MM.1S (cell line): ENCODE measurements around the gene SETMAR.

Experiments
- EZH2phosphoT487 ChIP-seq: fragments of 300-600 bp; sonication (generic); IDR thresholded peaks from 2 replicates; pipeline ENCODE4 v1.6.1; 2018; ENCODE audit warnings: antibody characterized with exemption, low read length
- TF ChIP-seq, protein P1 (sequence below): fragments of 300-600 bp; sonication (generic); IDR thresholded peaks from 2 replicates; pipeline ENCODE4 v1.5.1; 2016; ENCODE audit warnings: antibody characterized with exemption, low read length, mixed read lengths

DNA sequence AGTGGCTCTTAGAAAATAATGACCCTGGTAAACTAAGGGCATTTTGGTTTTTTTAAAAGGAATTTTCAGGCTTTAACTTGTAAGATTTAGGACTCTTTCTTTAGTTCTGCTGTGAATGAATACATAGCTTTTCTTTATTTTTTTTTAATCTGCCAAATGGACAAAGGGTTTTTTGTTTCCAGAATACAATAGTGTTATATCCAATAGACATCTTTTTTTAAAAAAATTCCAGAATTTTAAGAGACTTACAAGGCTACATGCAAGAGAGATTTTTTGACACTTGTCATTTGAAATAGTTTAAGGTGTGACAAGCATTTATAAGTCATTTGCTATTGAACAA lies 38.1 kb downstream of the SETMAR start:
- TF ChIP-seq, protein P1, sequence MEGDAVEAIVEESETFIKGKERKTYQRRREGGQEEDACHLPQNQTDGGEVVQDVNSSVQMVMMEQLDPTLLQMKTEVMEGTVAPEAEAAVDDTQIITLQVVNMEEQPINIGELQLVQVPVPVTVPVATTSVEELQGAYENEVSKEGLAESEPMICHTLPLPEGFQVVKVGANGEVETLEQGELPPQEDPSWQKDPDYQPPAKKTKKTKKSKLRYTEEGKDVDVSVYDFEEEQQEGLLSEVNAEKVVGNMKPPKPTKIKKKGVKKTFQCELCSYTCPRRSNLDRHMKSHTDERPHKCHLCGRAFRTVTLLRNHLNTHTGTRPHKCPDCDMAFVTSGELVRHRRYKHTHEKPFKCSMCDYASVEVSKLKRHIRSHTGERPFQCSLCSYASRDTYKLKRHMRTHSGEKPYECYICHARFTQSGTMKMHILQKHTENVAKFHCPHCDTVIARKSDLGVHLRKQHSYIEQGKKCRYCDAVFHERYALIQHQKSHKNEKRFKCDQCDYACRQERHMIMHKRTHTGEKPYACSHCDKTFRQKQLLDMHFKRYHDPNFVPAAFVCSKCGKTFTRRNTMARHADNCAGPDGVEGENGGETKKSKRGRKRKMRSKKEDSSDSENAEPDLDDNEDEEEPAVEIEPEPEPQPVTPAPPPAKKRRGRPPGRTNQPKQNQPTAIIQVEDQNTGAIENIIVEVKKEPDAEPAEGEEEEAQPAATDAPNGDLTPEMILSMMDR = no peak
- no peak for TF ChIP-seq EZH2phosphoT487
